Ectodermal cell (in vitro differentiated cells): Measurements from ENCODE around the gene MGAT2. TPM values are rescaled to one million over a fixed set of nuclear protein-coding genes. Genes with fewer than 3 reads are reported as not detected.
"Not testable (repeated sequence)": the region's sequence is repeated elsewhere in the genome, so short reads cannot be mapped to it uniquely, and the experiment has no call there.

Experiments used
- H3K27ac ChIP-seq: 2 replicates; pipeline ENCODE4 v1.7.0; 2013; ENCODE audit warnings: mild to moderate bottlenecking, low read depth, low read length; ENCODE audit not compliant: insufficient read depth, poor library complexity, severe bottlenecking
- H3K27me3 ChIP-seq: 2 replicates; pipeline ENCODE4 v1.7.0; 2013; ENCODE audit warnings: mild to moderate bottlenecking, low read length; ENCODE audit not compliant: insufficient read depth, control insufficient read depth, poor library complexity, severe bottlenecking
- H3K36me3 ChIP-seq: one replicate; pipeline ENCODE4 v1.7.0; 2013; ENCODE audit warnings: low read length; ENCODE audit not compliant: control insufficient read depth, insufficient read depth
- H3K4me1 ChIP-seq: one replicate; pipeline ENCODE4 v1.7.0; 2013; ENCODE audit warnings: low read length; ENCODE audit not compliant: control insufficient read depth, insufficient read depth
- H3K4me3 ChIP-seq: 2 replicates; pipeline ENCODE4 v1.7.0; 2013; ENCODE audit warnings: low read depth, low read length, control low read depth; ENCODE audit not compliant: insufficient read depth
- H3K9me3 ChIP-seq: 2 replicates; pipeline ENCODE4 v1.7.0; 2013; ENCODE audit warnings: mild to moderate bottlenecking, low read length, moderate library complexity; ENCODE audit not compliant: control insufficient read depth
- WGBS, 2 experiments: methylation state at CpG; one replicate each; pipeline ENCODE4 v1.1.7; 2013; ENCODE audit warnings: missing lambda C conversion rate in 2 of 2; 5-methylcytosine and 5-hydroxymethylcytosine counted together
- polyA plus RNA-seq, 4 experiments: library from polyadenylated mRNA; stranded (reverse); fragments of 50-300 nt; gene quantifications; one replicate each; pipeline ENCODE4 v1.2.3, GENCODE V29; 2013

MGAT2 gene
- 24.5 TPM for polyA plus RNA-seq (2013, experiment 1 of 4)
- 25.0 TPM for polyA plus RNA-seq (2013, experiment 2 of 4)
- 20.6 TPM for polyA plus RNA-seq (2013, experiment 3 of 4)
- 21.6 TPM for polyA plus RNA-seq (2013, experiment 4 of 4)

- H3K27me3 ChIP-seq: no peaks in the 10 kb centered on the region
- peaks cover 9% of the 10 kb centered on the region for H3K4me1 ChIP-seq
- H3K4me3 ChIP-seq: peak within 1 kb of the TSS; percentile 93
- no peaks in the 10 kb centered on the region for H3K9me3 ChIP-seq
- peaks cover 12% of the 10 kb centered on the region for H3K36me3 ChIP-seq
- peak within 1 kb of the TSS; percentile 93 for H3K27ac ChIP-seq
- 0 to 1% methylated on average over 85 of the region's 85 CpGs for WGBS, 2 experiments
Observed at GRCh38 chr14:49620182-49621113, at the start of gene MGAT2, which contains the start of gene RPL36AL. TSS of gene MGAT2 (plus strand) at chr14:49620799. CDS start at chr14:49621269, 470 bp downstream. TSS of gene RPL36AL (minus strand) at chr14:49620626. CDS start at chr14:49619104, 1,522 bp downstream.

- H3K9me3 ChIP-seq: no peaks in the 10 kb centered on the region
- H3K4me1 ChIP-seq: no peaks in the 10 kb centered on the region
- peaks cover 6% of the 10 kb centered on the region for H3K36me3 ChIP-seq
Observed at GRCh38 chr14:49574038-49574437, 46.6 kb upstream of the MGAT2 start.

GRCh38 chr14:49578141-49578540, 42.5 kb upstream of the MGAT2 start:
- no peaks in the 10 kb centered on the region for H3K9me3 ChIP-seq
- no peaks in the 10 kb centered on the region for H3K4me1 ChIP-seq
- H3K4me3 ChIP-seq: no peak overlapping the region
- WGBS, 2 experiments: 94 to 100% methylated on average over 1 of the region's 1 CpG
- peaks cover 15% of the 10 kb centered on the region for H3K36me3 ChIP-seq
- H3K27me3 ChIP-seq: no peaks in the 10 kb centered on the region
- H3K27ac ChIP-seq: no peak overlapping the region

More at GRCh38 chr14:49574038-49574437, 46.6 kb upstream of the MGAT2 start:
- Histone ChIP-seq H3K27ac (no peak overlapping the region), H3K27me3 (no peaks in the 10 kb centered on the region), H3K4me3 (no peak overlapping the region)
- 96 to 98% methylated on average over 2 to 5 of the region's 5 CpGs for WGBS, 2 experiments

- H3K27me3 ChIP-seq: no peaks in the 10 kb centered on the region
- no peaks in the 10 kb centered on the region for H3K9me3 ChIP-seq
- no peak overlapping the region for H3K27ac ChIP-seq
- 93 to 98% methylated on average over 2 of the region's 2 CpGs for WGBS, 2 experiments
- H3K4me3 ChIP-seq: no peak overlapping the region
- peaks cover 7% of the 10 kb centered on the region for H3K4me1 ChIP-seq
- H3K36me3 ChIP-seq: peaks cover 29% of the 10 kb centered on the region
Observed at GRCh38 chr14:49579841-49580240, 40.8 kb upstream of the MGAT2 start.

- Histone ChIP-seq H3K36me3 (peaks cover 29% of the 10 kb centered on the region), H3K4me1 (peaks cover 7% of the 10 kb centered on the region), H3K27me3 (no peaks in the 10 kb centered on the region), H3K9me3 (no peaks in the 10 kb centered on the region), H3K27ac (no peak overlapping the region), H3K4me3 (no peak overlapping the region)
- 95% methylated on average over 9 of the region's 9 CpGs for WGBS, 2 experiments
Observed at GRCh38 chr14:49581209-49582112, 39.1 kb upstream of the MGAT2 start.

GRCh38 chr14:49582113-49582977, 38.3 kb upstream of the MGAT2 start:
- H3K27me3 ChIP-seq: no peaks in the 10 kb centered on the region
- peak overlapping the region; percentile 23 for H3K27ac ChIP-seq
- no peaks in the 10 kb centered on the region for H3K9me3 ChIP-seq
- 91 to 93% methylated on average over 3 of the region's 4 CpGs for WGBS, 2 experiments
- peaks cover 7% of the 10 kb centered on the region for H3K4me1 ChIP-seq
- peaks cover 28% of the 10 kb centered on the region for H3K36me3 ChIP-seq
- no peak overlapping the region for H3K4me3 ChIP-seq

- H3K4me3 ChIP-seq: peak overlapping the region; percentile 4
- H3K36me3 ChIP-seq: peaks cover 24% of the 10 kb centered on the region
- no peaks in the 10 kb centered on the region for H3K27me3 ChIP-seq
- whole genome bisulfite sequencing, 2 experiments: 91 to 95% methylated on average over 5 to 6 of the region's 6 CpGs
- no peaks in the 10 kb centered on the region for H3K9me3 ChIP-seq
- H3K4me1 ChIP-seq: peaks cover 7% of the 10 kb centered on the region
- H3K27ac ChIP-seq: no peak overlapping the region
Observed at GRCh38 chr14:49583629-49584028, 37.0 kb upstream of the MGAT2 start.

GRCh38 chr14:49584058-49584457, 36.5 kb upstream of the MGAT2 start:
- H3K27ac ChIP-seq: no peak overlapping the region
- no peaks in the 10 kb centered on the region for H3K27me3 ChIP-seq
- no peaks in the 10 kb centered on the region for H3K9me3 ChIP-seq
- H3K4me3 ChIP-seq: peak overlapping the region; percentile 99
- 86 to 91% methylated on average over 11 of the region's 11 CpGs for WGBS, 2 experiments
- H3K36me3 ChIP-seq: peaks cover 24% of the 10 kb centered on the region
- H3K4me1 ChIP-seq: peaks cover 7% of the 10 kb centered on the region

GRCh38 chr14:49584981-49585640, 35.5 kb upstream of the MGAT2 start:
- Histone ChIP-seq H3K36me3 (peaks cover 24% of the 10 kb centered on the region), H3K4me3 (peak overlapping the region; percentile 99)
- H3K27ac ChIP-seq, H3K9me3 ChIP-seq, H3K4me1 ChIP-seq, H3K27me3 ChIP-seq: not testable (repeated sequence)
- WGBS, 2 experiments: 5 to 7% methylated on average over 31 to 32 of the region's 32 CpGs
